Measurements from ENCODE around the gene FER.

Gene FER

GRCh38 chr5:109083937-109084336 is 336.2 kb downstream of the FER start:
- Histone ChIP-seq H3K27ac (ENCODE audit: insufficient read depth, low read depth, low read length, poor library complexity, severe bottlenecking) (no peak overlapping the region), H3K9me3 (ENCODE audit: control insufficient read depth, low read length) (no peaks in the 10 kb centered on the region), H3K27me3 (ENCODE audit: control insufficient read depth, insufficient read depth, low read length, poor library complexity, severe bottlenecking) (no peaks in the 10 kb centered on the region), H3K36me3 (ENCODE audit: control insufficient read depth, insufficient read depth, low read length) (no peaks in the 10 kb centered on the region), H3K4me1 (ENCODE audit: control insufficient read depth, insufficient read depth, low read length) (no peaks in the 10 kb centered on the region), H3K4me3 (ENCODE audit: insufficient read depth, low read depth, low read length) (no peak overlapping the region)
- WGBS, 2 experiments = 100% methylated on average over 1 of the region's 1 CpG; no CpG with 5 or more reads in 1 of the 2 experiments

- Histone ChIP-seq H3K4me3 (ENCODE audit: insufficient read depth, low read depth, low read length) (no peak overlapping the region), H3K27ac (ENCODE audit: insufficient read depth, low read depth, low read length, poor library complexity, severe bottlenecking) (no peak overlapping the region), H3K4me1 (ENCODE audit: control insufficient read depth, insufficient read depth, low read length) (no peaks in the 10 kb centered on the region)
Observed at GRCh38 chr5:109089191-109089590, 341.5 kb downstream of the FER start.

GRCh38 chr5:109099081-109099480 is 351.4 kb downstream of the FER start:
- Histone ChIP-seq H3K4me3 (ENCODE audit: insufficient read depth, low read depth, low read length) (no peak overlapping the region), H3K27me3 (ENCODE audit: control insufficient read depth, insufficient read depth, low read length, poor library complexity, severe bottlenecking) (no peaks in the 10 kb centered on the region), H3K9me3 (ENCODE audit: control insufficient read depth, low read length) (no peaks in the 10 kb centered on the region), H3K36me3 (ENCODE audit: control insufficient read depth, insufficient read depth, low read length) (no peaks in the 10 kb centered on the region), H3K4me1 (ENCODE audit: control insufficient read depth, insufficient read depth, low read length) (no peaks in the 10 kb centered on the region), H3K27ac (ENCODE audit: insufficient read depth, low read depth, low read length, poor library complexity, severe bottlenecking) (no peak overlapping the region)
- no CpG with 5 or more reads among the region's 1 CpG for WGBS, 2 experiments

More at GRCh38 chr5:109089191-109089590, 341.5 kb downstream of the FER start:
- Histone ChIP-seq H3K27me3 (ENCODE audit: control insufficient read depth, insufficient read depth, low read length, poor library complexity, severe bottlenecking) (no peaks in the 10 kb centered on the region), H3K36me3 (ENCODE audit: control insufficient read depth, insufficient read depth, low read length) (no peaks in the 10 kb centered on the region), H3K9me3 (ENCODE audit: control insufficient read depth, low read length) (no peaks in the 10 kb centered on the region)

- no peaks in the 10 kb centered on the region for H3K36me3 ChIP-seq (ENCODE audit: control insufficient read depth, insufficient read depth, low read length)
- WGBS, 2 experiments = 97 to 99% methylated on average over 2 of the region's 2 CpGs
Observed at GRCh38 chr5:109100971-109101370, 353.3 kb downstream of the FER start.

GRCh38 chr5:109102096-109102690 is 354.5 kb downstream of the FER start:
- no peaks in the 10 kb centered on the region for H3K36me3 ChIP-seq (ENCODE audit: control insufficient read depth, insufficient read depth, low read length)
- no peaks in the 10 kb centered on the region for H3K27me3 ChIP-seq (ENCODE audit: control insufficient read depth, insufficient read depth, low read length, poor library complexity, severe bottlenecking)
- H3K4me1 ChIP-seq (ENCODE audit: control insufficient read depth, insufficient read depth, low read length) = no peaks in the 10 kb centered on the region
- 96 to 98% methylated on average over 4 of the region's 4 CpGs for WGBS, 2 experiments
- no peaks in the 10 kb centered on the region for H3K9me3 ChIP-seq (ENCODE audit: control insufficient read depth, low read length)
- no peak overlapping the region for H3K4me3 ChIP-seq (ENCODE audit: insufficient read depth, low read depth, low read length)
- no peak overlapping the region for H3K27ac ChIP-seq (ENCODE audit: insufficient read depth, low read depth, low read length, poor library complexity, severe bottlenecking)

More at GRCh38 chr5:109100971-109101370, 353.3 kb downstream of the FER start:
- H3K4me1 ChIP-seq (ENCODE audit: control insufficient read depth, insufficient read depth, low read length) = no peaks in the 10 kb centered on the region
- no peaks in the 10 kb centered on the region for H3K27me3 ChIP-seq (ENCODE audit: control insufficient read depth, insufficient read depth, low read length, poor library complexity, severe bottlenecking)
- H3K9me3 ChIP-seq (ENCODE audit: control insufficient read depth, low read length) = no peaks in the 10 kb centered on the region
- no peak overlapping the region for H3K27ac ChIP-seq (ENCODE audit: insufficient read depth, low read depth, low read length, poor library complexity, severe bottlenecking)
- H3K4me3 ChIP-seq (ENCODE audit: insufficient read depth, low read depth, low read length) = no peak overlapping the region

- Histone ChIP-seq H3K36me3 (ENCODE audit: control insufficient read depth, insufficient read depth, low read length) (no peaks in the 10 kb centered on the region), H3K9me3 (ENCODE audit: control insufficient read depth, low read length) (no peaks in the 10 kb centered on the region), H3K4me1 (ENCODE audit: control insufficient read depth, insufficient read depth, low read length) (no peaks in the 10 kb centered on the region), H3K4me3 (ENCODE audit: insufficient read depth, low read depth, low read length) (no peak overlapping the region), H3K27ac (ENCODE audit: insufficient read depth, low read depth, low read length, poor library complexity, severe bottlenecking) (no peak overlapping the region), H3K27me3 (ENCODE audit: control insufficient read depth, insufficient read depth, low read length, poor library complexity, severe bottlenecking) (no peaks in the 10 kb centered on the region)
- 83 to 89% methylated on average over 4 to 5 of the region's 5 CpGs for WGBS, 2 experiments
Observed at GRCh38 chr5:109105631-109106267, 358.1 kb downstream of the FER start.

GRCh38 chr5:109111680-109112079 is 364.0 kb downstream of the FER start:
- no peaks in the 10 kb centered on the region for H3K36me3 ChIP-seq (ENCODE audit: control insufficient read depth, insufficient read depth, low read length)
- no peaks in the 10 kb centered on the region for H3K27me3 ChIP-seq (ENCODE audit: control insufficient read depth, insufficient read depth, low read length, poor library complexity, severe bottlenecking)
- H3K9me3 ChIP-seq (ENCODE audit: control insufficient read depth, low read length) = no peaks in the 10 kb centered on the region
- no peak overlapping the region for H3K27ac ChIP-seq (ENCODE audit: insufficient read depth, low read depth, low read length, poor library complexity, severe bottlenecking)
- WGBS, 2 experiments = 95 to 100% methylated on average over 1 of the region's 2 CpGs
- no peak overlapping the region for H3K4me3 ChIP-seq (ENCODE audit: insufficient read depth, low read depth, low read length)
- no peaks in the 10 kb centered on the region for H3K4me1 ChIP-seq (ENCODE audit: control insufficient read depth, insufficient read depth, low read length)

GRCh38 chr5:109113608-109114007 is 365.9 kb downstream of the FER start:
- Histone ChIP-seq H3K27me3 (ENCODE audit: control insufficient read depth, insufficient read depth, low read length, poor library complexity, severe bottlenecking) (no peaks in the 10 kb centered on the region), H3K4me3 (ENCODE audit: insufficient read depth, low read depth, low read length) (no peak overlapping the region), H3K36me3 (ENCODE audit: control insufficient read depth, insufficient read depth, low read length) (no peaks in the 10 kb centered on the region), H3K27ac (ENCODE audit: insufficient read depth, low read depth, low read length, poor library complexity, severe bottlenecking) (no peak overlapping the region), H3K4me1 (ENCODE audit: control insufficient read depth, insufficient read depth, low read length) (no peaks in the 10 kb centered on the region), H3K9me3 (ENCODE audit: control insufficient read depth, low read length) (no peaks in the 10 kb centered on the region)
- WGBS, 2 experiments = 98 to 100% methylated on average over 3 of the region's 3 CpGs

GRCh38 chr5:109121225-109121624 is 373.5 kb downstream of the FER start:
- H3K4me3 ChIP-seq (ENCODE audit: insufficient read depth, low read depth, low read length) = no peak overlapping the region
- no peaks in the 10 kb centered on the region for H3K27me3 ChIP-seq (ENCODE audit: control insufficient read depth, insufficient read depth, low read length, poor library complexity, severe bottlenecking)
- H3K9me3 ChIP-seq (ENCODE audit: control insufficient read depth, low read length) = no peaks in the 10 kb centered on the region
- no peak overlapping the region for H3K27ac ChIP-seq (ENCODE audit: insufficient read depth, low read depth, low read length, poor library complexity, severe bottlenecking)
- no peaks in the 10 kb centered on the region for H3K4me1 ChIP-seq (ENCODE audit: control insufficient read depth, insufficient read depth, low read length)
- H3K36me3 ChIP-seq (ENCODE audit: control insufficient read depth, insufficient read depth, low read length) = no peaks in the 10 kb centered on the region
- WGBS, 2 experiments = 96 to 98% methylated on average over 3 of the region's 3 CpGs

GRCh38 chr5:109125755-109126429 is 378.2 kb downstream of the FER start:
- no peak overlapping the region for H3K4me3 ChIP-seq (ENCODE audit: insufficient read depth, low read depth, low read length)
- H3K9me3 ChIP-seq (ENCODE audit: control insufficient read depth, low read length) = no peaks in the 10 kb centered on the region
- no peaks in the 10 kb centered on the region for H3K4me1 ChIP-seq (ENCODE audit: control insufficient read depth, insufficient read depth, low read length)
- no peaks in the 10 kb centered on the region for H3K27me3 ChIP-seq (ENCODE audit: control insufficient read depth, insufficient read depth, low read length, poor library complexity, severe bottlenecking)
- no peaks in the 10 kb centered on the region for H3K36me3 ChIP-seq (ENCODE audit: control insufficient read depth, insufficient read depth, low read length)
- H3K27ac ChIP-seq (ENCODE audit: insufficient read depth, low read depth, low read length, poor library complexity, severe bottlenecking) = no peak overlapping the region
- 81 to 87% methylated on average over 6 of the region's 6 CpGs for WGBS, 2 experiments
